ENCODE measurements around the gene CCL5. TPM values are rescaled to one million over a fixed set of nuclear protein-coding genes. Genes with fewer than 3 reads are reported as not detected.
"Not testable (repeated sequence)": the region's sequence is repeated elsewhere in the genome, so short reads cannot be mapped to it uniquely, and the experiment has no call there.

CCL5 gene
- polyA plus RNA-seq, 3 donors: 0.74 to 7.4 (median 6.7) TPM

- H3K27ac ChIP-seq (ENCODE audit: low read depth, low read length): no peak overlapping the region
- WGBS, 3 donors: 55 to 65% (median 65%) methylated on average over 11 of the region's 11 CpGs
Observed at GRCh38 chr17:35900708-35901480, 20.7 kb upstream of the CCL5 start.

GRCh38 chr17:35900280-35900679, 20.1 kb upstream of the CCL5 start:
- 76 to 85% (median 78%) methylated on average over 5 of the region's 5 CpGs for WGBS, 3 donors
- H3K27ac ChIP-seq (ENCODE audit: low read depth, low read length): no peak overlapping the region

- WGBS, 3 donors: 43 to 50% (median 49%) methylated on average over 6 of the region's 6 CpGs
Observed at GRCh38 chr17:35898283-35899070, 18.3 kb upstream of the CCL5 start.

GRCh38 chr17:35897772-35898171, 17.6 kb upstream of the CCL5 start:
- not testable (repeated sequence) for H3K27ac ChIP-seq (ENCODE audit: low read depth, low read length)
- 96 to 97% (median 96%) methylated on average over 7 of the region's 7 CpGs for WGBS, 3 donors

More at GRCh38 chr17:35898283-35899070, 18.3 kb upstream of the CCL5 start:
- H3K27ac ChIP-seq (ENCODE audit: low read depth, low read length): no peak overlapping the region

- WGBS, 3 donors: 54 to 82% (median 60%) methylated on average over 14 of the region's 14 CpGs
- no peak overlapping the region for H3K27ac ChIP-seq (ENCODE audit: low read depth, low read length)
Observed at GRCh38 chr17:35895636-35896587, 15.8 kb upstream of the CCL5 start.

GRCh38 chr17:35894206-35894605, 14.0 kb upstream of the CCL5 start:
- no peak overlapping the region for H3K27ac ChIP-seq (ENCODE audit: low read depth, low read length)
- 87 to 96% (median 94%) methylated on average over 7 of the region's 7 CpGs for WGBS, 3 donors

- H3K27ac ChIP-seq (ENCODE audit: low read depth, low read length): no peak overlapping the region
- WGBS, 3 donors: 92 to 94% (median 93%) methylated on average over 4 of the region's 4 CpGs
Observed at GRCh38 chr17:35893751-35894150, 13.6 kb upstream of the CCL5 start.

GRCh38 chr17:35892091-35893035, 12.2 kb upstream of the CCL5 start:
- H3K27ac ChIP-seq (ENCODE audit: low read depth, low read length): no peak overlapping the region
- WGBS, 3 donors: 31 to 68% (median 32%) methylated on average over 6 of the region's 6 CpGs

GRCh38 chr17:35891269-35891668, 11.1 kb upstream of the CCL5 start:
- H3K27ac ChIP-seq (ENCODE audit: low read depth, low read length): no peak overlapping the region
- 78 to 82% (median 82%) methylated on average over 4 of the region's 4 CpGs for WGBS, 3 donors

GRCh38 chr17:35890774-35891155, 10.6 kb upstream of the CCL5 start:
- 47 to 63% (median 62%) methylated on average over 4 of the region's 4 CpGs for WGBS, 3 donors
- H3K27ac ChIP-seq (ENCODE audit: low read depth, low read length): no peak overlapping the region

- WGBS, 3 donors: 78 to 81% (median 81%) methylated on average over 2 of the region's 2 CpGs
- H3K27ac ChIP-seq (ENCODE audit: low read depth, low read length): no peak overlapping the region
Observed at GRCh38 chr17:35889818-35890773, 9.9 kb upstream of the CCL5 start.

GRCh38 chr17:35889241-35889640, 9.1 kb upstream of the CCL5 start:
- WGBS, 3 donors: 75 to 97% (median 84%) methylated on average over 2 of the region's 2 CpGs

GRCh38 chr17:35878361-35878760, 1.8 kb downstream of the CCL5 start:
- H3K27ac ChIP-seq (ENCODE audit: low read depth, low read length): no peak overlapping the region
- WGBS, 3 donors: 65 to 78% (median 74%) methylated on average over 4 of the region's 4 CpGs

More at GRCh38 chr17:35889241-35889640, 9.1 kb upstream of the CCL5 start:
- no peak overlapping the region for H3K27ac ChIP-seq (ENCODE audit: low read depth, low read length)

GRCh38 chr17:35877345-35878029, 2.7 kb downstream of the CCL5 start:
- H3K27ac ChIP-seq (ENCODE audit: low read depth, low read length): no peak overlapping the region

- H3K27ac ChIP-seq (ENCODE audit: low read depth, low read length): no peak overlapping the region
- 81 to 83% (median 83%) methylated on average over 3 of the region's 3 CpGs for WGBS, 3 donors
Observed at GRCh38 chr17:35876534-35876933, 3.6 kb downstream of the CCL5 start.

- H3K27ac ChIP-seq (ENCODE audit: low read depth, low read length): no peak overlapping the region
- 51 to 85% (median 57%) methylated on average over 3 of the region's 3 CpGs for WGBS, 3 donors
Observed at GRCh38 chr17:35875800-35876139, 4.4 kb downstream of the CCL5 start.

Data from adipose tissue (tissue), 3 donors.